K562 (cell line): ENCODE results near the gene CAPRIN2. TPM values are rescaled to one million over a fixed set of nuclear protein-coding genes. Genes with fewer than 3 reads are reported as not detected.
A peak's percentile ranks its signal among the peaks of the same experiment; 100 is the strongest.

ENCODE experiments used
- ATAC-seq: fragments of 200-7000 bp; cut with Tn5 transposase; 3 replicates; pipeline ENCODE4 v1.9.1; 2020; ENCODE audit warnings: moderate library complexity
- BruUV-seq: library from RNA; stranded (reverse); fragments of 400-500 nt; replicated peaks from 2 replicates; lab custom pipeline; 2021; lab: Mats Ljungman, UMichigan
- CTCF ChIA-PET: fragments of 300-600 bp; formaldehyde crosslinking; extraction: SDS; loops from one replicate; lab custom pipeline; 2021; ENCODE audit warnings: low intra/inter-chr PET ratio; lab: Yijun Ruan, JAX
- POLR2A ChIA-PET: fragments of 300-600, 350-650 bp; sonication (Branson Sonifier 250); formaldehyde crosslinking; extraction: SDS; loops from one replicate; lab custom pipeline; 2021; ENCODE audit warnings: antibody characterized with exemption, inconsistent platforms; lab: Yijun Ruan, JAX
- DNase-seq, 4 experiments: peaks; one replicate each; pipeline versions ENCODE4 v3.0.0 to v3.0.0-alpha.2; 2011 to 2018; ENCODE audit warnings: low spot score in 3 of 4, mixed read lengths in 3 of 4; ENCODE audit errors: extremely low read depth in 1 of 4
- FAIRE-seq: peaks from 2 replicates; lab custom pipeline; 2011; peaks lifted over from hg19 to GRCh38; lab: Jason Lieb, UNC
- H2AFZ ChIP-seq: 2 replicates; pipeline ENCODE4 v1.6.0; 2011; ENCODE audit warnings: low read depth, low read length, control low read depth, inconsistent platforms
- H3K27ac ChIP-seq: fragments of 200-600 bp; 3 replicates; pipeline ENCODE4 v1.8.0; 2011; ENCODE audit warnings: low read depth, mild to moderate bottlenecking, control low read depth, inconsistent platforms, low read length, moderate library complexity, mixed read lengths; ENCODE audit errors: extremely low read depth
- H3K27me3 ChIP-seq, 2 experiments: fragments of 300-600 bp in 1 of 2; 2 replicates in 1 of 2; 3 replicates in 1 of 2; pipeline versions ENCODE4 v1.6.0 to v1.8.0; 2011; ENCODE audit warnings: inconsistent platforms in 2 of 2, low read length in 2 of 2, mild to moderate bottlenecking in 1 of 2, mixed read lengths in 1 of 2, moderate library complexity in 1 of 2; ENCODE audit not compliant: control insufficient read depth in 2 of 2, insufficient read depth in 2 of 2
- H3K36me3 ChIP-seq: fragments of 300-600 bp; 3 replicates; pipeline ENCODE4 v1.8.0; 2011; ENCODE audit warnings: mild to moderate bottlenecking, low read length, inconsistent platforms; ENCODE audit not compliant: control insufficient read depth, insufficient read depth
- H3K4me1 ChIP-seq, 2 experiments: fragments of 200-600 bp in 1 of 2; replicated peaks in 1 of 2; 2 replicates in 1 of 2; 3 replicates in 1 of 2; pipeline versions ENCODE4 v1.5.1 to v1.8.0; 2011; ENCODE audit warnings: inconsistent platforms in 2 of 2, low read length in 2 of 2, mild to moderate bottlenecking in 1 of 2, mixed read lengths in 1 of 2, moderate library complexity in 1 of 2; ENCODE audit not compliant: control insufficient read depth in 2 of 2, insufficient read depth in 2 of 2
- H3K4me2 ChIP-seq: 2 replicates; pipeline ENCODE4 v1.6.1; 2011; ENCODE audit warnings: low read length, control low read depth, inconsistent platforms, mixed read lengths; ENCODE audit not compliant: insufficient read depth
- H3K4me3 ChIP-seq: fragments of 200-600 bp; sonication (generic), shearing (Covaris generic); 2 replicates; pipeline ENCODE4 v1.5.1; 2016; ENCODE audit warnings: control low read depth, inconsistent platforms
- H3K79me2 ChIP-seq: fragments of 200-600 bp; 3 replicates; pipeline ENCODE4 v1.8.0; 2011; ENCODE audit warnings: low read length, inconsistent platforms; ENCODE audit not compliant: control insufficient read depth, insufficient read depth
- H3K9ac ChIP-seq, 2 experiments: 2 replicates each; pipeline versions ENCODE4 v1.6.0 to v1.6.1; 2011; ENCODE audit warnings: low read depth in 2 of 2, low read length in 2 of 2, control low read depth in 1 of 2, inconsistent platforms in 1 of 2, mild to moderate bottlenecking in 1 of 2, mixed read lengths in 1 of 2; ENCODE audit not compliant: insufficient read depth in 1 of 2
- H3K9me1 ChIP-seq: one replicate; pipeline ENCODE4 v1.6.0; 2011; ENCODE audit warnings: inconsistent platforms, mild to moderate bottlenecking, low read length, moderate library complexity; ENCODE audit not compliant: control insufficient read depth, insufficient read depth
- H3K9me3 ChIP-seq: replicated peaks from 2 replicates; pipeline ENCODE4 v1.5.1; 2011; ENCODE audit warnings: low read depth, low read length, inconsistent platforms; ENCODE audit not compliant: control insufficient read depth, insufficient read depth
- H4K20me1 ChIP-seq: replicated peaks from 2 replicates; pipeline ENCODE4 v1.6.1; 2011; ENCODE audit warnings: low read length, inconsistent platforms, mixed read lengths; ENCODE audit not compliant: control insufficient read depth, insufficient read depth
- CBFB ChIP-seq: sonication (generic); formaldehyde crosslinking; IDR thresholded peaks from 2 replicates; pipeline ENCODE4 v1.4.0; 2020; ENCODE audit warnings: mild to moderate bottlenecking, missing genetic modification reagents
- CCNT2 ChIP-seq: IDR thresholded peaks from 2 replicates; pipeline ENCODE4 v1.6.1; 2011; ENCODE audit warnings: borderline replicate concordance, low read depth, mild to moderate bottlenecking, moderate library complexity, mixed read lengths, low read length; ENCODE audit not compliant: insufficient read length; ENCODE audit errors: extremely low read depth
- GTF2A2 ChIP-seq: IDR thresholded peaks from 2 replicates; pipeline ENCODE4 v1.6.1; 2016; ENCODE audit warnings: mild to moderate bottlenecking, missing genetic modification characterization, missing compliant biosample characterization
- HLTF ChIP-seq: fragments of 450-650 bp; IDR thresholded peaks from 2 replicates; pipeline ENCODE4 v1.6.1; 2016
- KLF1 ChIP-seq: fragments of 450-650 bp; IDR thresholded peaks from 2 replicates; pipeline ENCODE4 v1.6.1; 2016; ENCODE audit warnings: missing genetic modification characterization, missing compliant biosample characterization
- LEF1 ChIP-seq: fragments of 450-650 bp; IDR thresholded peaks from 2 replicates; pipeline ENCODE4 v1.6.1; 2016; ENCODE audit warnings: mild to moderate bottlenecking
- MCM5 ChIP-seq: fragments of 450-650 bp; IDR thresholded peaks from 2 replicates; pipeline ENCODE4 v1.6.1; 2016; ENCODE audit warnings: low read depth
- MECOM ChIP-seq: fragments of 250-450 bp; sonication (Bioruptor Pico); IDR thresholded peaks from 2 replicates; pipeline ENCODE4 v1.8.0; 2022; ENCODE audit warnings: inconsistent platforms
- SIRT6 ChIP-seq: IDR thresholded peaks from one replicate; pipeline ENCODE4 v1.6.1; 2012; ENCODE audit warnings: low read depth, mild to moderate bottlenecking, control low read depth, inconsistent platforms, low read length, moderate library complexity
- SMAD1 ChIP-seq: fragments of 150-350 bp; IDR thresholded peaks from 2 replicates; pipeline ENCODE4 v1.6.1; 2014; ENCODE audit warnings: low read length, low read depth; ENCODE audit not compliant: partially characterized antibody
- SOX6 ChIP-seq: fragments of 450-650 bp; IDR thresholded peaks from 2 replicates; pipeline ENCODE4 v1.6.1; 2014; ENCODE audit warnings: mild to moderate bottlenecking
- TAF7 ChIP-seq: fragments of 450-650 bp; IDR thresholded peaks from 2 replicates; pipeline ENCODE4 v1.6.1; 2016; ENCODE audit warnings: missing genetic modification characterization, missing compliant biosample characterization
- ZNF197 ChIP-seq: fragments of 200-800 bp; sonication (Bioruptor generic); IDR thresholded peaks from 2 replicates; pipeline ENCODE4 v1.6.1; 2016; ENCODE audit warnings: low read depth, missing genetic modification characterization, missing compliant biosample characterization
- ZNF445 ChIP-seq: fragments of 250-450 bp; sonication (Bioruptor Pico); IDR thresholded peaks from 2 replicates; pipeline ENCODE4 v1.4.0; 2020; ENCODE audit warnings: low read depth, mild to moderate bottlenecking, moderate library complexity
- ZNF586 ChIP-seq: fragments of 450-650 bp; formaldehyde crosslinking; conservative IDR thresholded peaks from 2 replicates; pipeline ENCODE4 v1.4.0; 2020; ENCODE audit warnings: mild to moderate bottlenecking, moderate library complexity
- WGBS: fragments of 100-300 bp; shearing (Covaris generic); methylation state at CpG from one replicate; pipeline ENCODE4 v1.1.6; 2016; ENCODE audit warnings: low coverage, mixed read lengths; ENCODE audit not compliant: insufficient coverage; ENCODE audit errors: missing lambda C conversion rate; 5-methylcytosine and 5-hydroxymethylcytosine counted together
- in situ Hi-C: fragments of 300-500 bp; cut with MboI; formaldehyde crosslinking; loops from 4 replicates; pipeline ENCODE4 v1.15.0; 2018; ENCODE audit warnings: inconsistent platforms, mixed read lengths
- intact Hi-C: fragments of 100-400 bp; cut with micrococcal nuclease; formaldehyde crosslinking; loops from 2 replicates; pipeline ENCODE4 v1.14.2; 2022
- polyA plus RNA-seq, 8 experiments: library from polyadenylated mRNA; depleted of rRNA in 4 of 8; stranded (reverse) in 5 of 8; unstranded in 3 of 8; fragments of >200 nt; fragmentation: Nextera tagmentation in 2 of 8; fragmentation: Illumina TruSeq in 1 of 8; extraction: Ambion mirVana in 2 of 8; extraction: Trizol in 1 of 8; gene quantifications; 2 replicates each; pipeline versions ENCODE4 v1.2.1 to v1.2.3, GENCODE V29; 2011 to 2014; ENCODE audit warnings: inconsistent platforms in 1 of 8, missing spikeins in 1 of 8
- total RNA-seq, 7 experiments: library from RNA; depleted of rRNA in 6 of 7; stranded (reverse); fragments of >200 nt in 6 of 7; fragmentation: Illumina TruSeq in 2 of 7; extraction: Trizol in 2 of 7; gene quantifications; 2 replicates each; pipeline versions ENCODE4 v1.2.1 to v1.2.3, GENCODE V29; 2011 to 2021; ENCODE audit warnings: low replicate concordance in 1 of 7

Gene CAPRIN2
- total and polyA plus RNA-seq, 9 of the 15 experiments (the other 6 are each of a cell fraction or from before 2014, with no cell fraction given): 2.3 to 14.5 (median 8.9) TPM

GRCh38 chr12:30785630-30786029 lies 30.9 kb upstream of the CAPRIN2 start:
- ChIA-PET POLR2A (interaction anchor here (0.7 kb wide), 1 partner anchor 89 kb away, joined by 3 read pairs; no protein-coding TSS in a partner anchor), CTCF (no interaction called here)
- WGBS: 20% methylated on average over 2 of the region's 2 CpGs
- DNase-seq: no peak
- ATAC-seq: no peak
- BruUV-seq: no TSS peak
- peaks cover 18% of the 10 kb centered on the region for H3K9me3 ChIP-seq
- no peaks in the 10 kb centered on the region for H3K36me3 ChIP-seq
- no peaks in the 10 kb centered on the region for H3K9me1 ChIP-seq
- no peak overlapping the region for H2AFZ ChIP-seq
- H3K4me3 ChIP-seq: no peak overlapping the region
- no peak for FAIRE-seq
- in situ Hi-C loops: no loop called here
- no peaks in the 10 kb centered on the region for H3K79me2 ChIP-seq
- no peak overlapping the region for H3K27ac ChIP-seq
- H3K27me3 ChIP-seq: no peaks in the 10 kb centered on the region
- H3K4me1 ChIP-seq: no peaks in the 10 kb centered on the region
- TF ChIP-seq KLF1 (tag): no peak
- no peak for TF ChIP-seq MECOM (CRISPR knock-in tag)
- no peak for TF ChIP-seq TAF7 (tag)
- TF ChIP-seq CCNT2: no peak
- TF ChIP-seq ZNF197 (CRISPR knock-in tag): no peak
- no peak for TF ChIP-seq SMAD1
- TF ChIP-seq ZNF445 (CRISPR knock-in tag): no peak
- H4K20me1 ChIP-seq: no peaks in the 10 kb centered on the region
- H3K4me2 ChIP-seq: no peak overlapping the region
- intact Hi-C loops: no loop called here
- no peak overlapping the region for H3K9ac ChIP-seq

- Histone ChIP-seq H3K4me1 (peaks cover 0 to 4% of the 10 kb centered on the region in 2 experiments; a peak in 2 of 5 replicates), H3K27ac (no peak overlapping the region), H3K36me3 (no peaks in the 10 kb centered on the region), H3K4me3 (no peak overlapping the region), H3K79me2 (no peaks in the 10 kb centered on the region), H3K4me2 (no peak overlapping the region), H3K9ac (no peak overlapping the region), H3K9me1 (no peaks in the 10 kb centered on the region), H3K27me3 (no peaks in the 10 kb centered on the region), H3K9me3 (peaks cover 18% of the 10 kb centered on the region), H2AFZ (no peak overlapping the region), H4K20me1 (no peaks in the 10 kb centered on the region)
- no TSS peak for BruUV-seq
- intact Hi-C loops: no loop called here
- DNase-seq (no peak), FAIRE-seq (no peak), ATAC-seq (no peak)
- ChIA-PET POLR2A (interaction anchor here (0.7 kb wide), 1 partner anchor 94 kb away, joined by 3 read pairs; no protein-coding TSS in a partner anchor), CTCF (no interaction called here)
- in situ Hi-C loops: no loop called here
- 10% methylated on average over 1 of the region's 1 CpG for WGBS
- TF ChIP-seq ZNF586: no peak
- TF ChIP-seq SOX6: no peak
- peak; percentile 99 for TF ChIP-seq HLTF
- TF ChIP-seq SIRT6: no peak
- no peak for TF ChIP-seq GTF2A2 (tag)
- no peak for TF ChIP-seq LEF1
- TF ChIP-seq CBFB: no peak
- no peak for TF ChIP-seq MCM5
Measured at GRCh38 chr12:30784508-30784907, 29.8 kb upstream of the CAPRIN2 start.
